AG04450 (cell line): ENCODE results near the gene SAMD9L. TPM values are rescaled to one million over a fixed set of nuclear protein-coding genes. Genes with fewer than 3 reads are reported as not detected.
"Not testable (repeated sequence)": the region's sequence is repeated elsewhere in the genome, so short reads cannot be mapped to it uniquely, and the experiment has no call there.

Experiments used
- CTCF ChIA-PET: fragments of 300-600, 350-600 bp; formaldehyde crosslinking; extraction: SDS; loops from one replicate; lab custom pipeline; 2022; ENCODE audit warnings: antibody characterized with exemption, inconsistent platforms; lab: Charles Lee
- POLR2A ChIA-PET: fragments of 350-600 bp; formaldehyde crosslinking; extraction: SDS; loops from one replicate; lab custom pipeline; 2021; ENCODE audit warnings: antibody characterized with exemption, inconsistent platforms; lab: Yijun Ruan, JAX
- DNase-seq: peaks from one replicate; pipeline ENCODE4 v3.0.0-alpha.2; 2011; ENCODE audit warnings: low read depth, low spot score
- H3K27ac ChIP-seq: one replicate; pipeline ENCODE4 v1.5.1; 2012; ENCODE audit warnings: low read depth, low read length, control low read depth
- H3K27me3 ChIP-seq: one replicate; pipeline ENCODE4 v1.6.0; 2012; ENCODE audit warnings: low read length; ENCODE audit not compliant: control insufficient read depth, insufficient read depth
- H3K4me3 ChIP-seq: 2 replicates; pipeline ENCODE4 v1.5.1; 2011; ENCODE audit warnings: mild to moderate bottlenecking, low read depth, low read length, control low read depth
- H3K9me3 ChIP-seq: 2 replicates; pipeline ENCODE4 v1.5.1; 2012; ENCODE audit warnings: low read length; ENCODE audit not compliant: control insufficient read depth, insufficient read depth
- polyA plus RNA-seq: library from polyadenylated mRNA; depleted of rRNA; stranded (reverse); fragments of >200 nt; gene quantifications from 2 replicates; pipeline ENCODE4 v1.2.3, GENCODE V29; 2011
- TF ChIP-seq, protein P1 (sequence below): IDR thresholded peaks from 2 replicates; pipeline ENCODE4 v1.5.1; 2011; ENCODE audit warnings: low read depth, low read length, control low read depth, inconsistent platforms

Gene SAMD9L
- polyA plus RNA-seq, 1 experiment: 4.3 TPM

- H3K27ac ChIP-seq: no peak overlapping the region
- DNase-seq: no peak
- no peaks in the 10 kb centered on the region for H3K9me3 ChIP-seq
- H3K27me3 ChIP-seq: no peaks in the 10 kb centered on the region
- TF ChIP-seq, protein P1, sequence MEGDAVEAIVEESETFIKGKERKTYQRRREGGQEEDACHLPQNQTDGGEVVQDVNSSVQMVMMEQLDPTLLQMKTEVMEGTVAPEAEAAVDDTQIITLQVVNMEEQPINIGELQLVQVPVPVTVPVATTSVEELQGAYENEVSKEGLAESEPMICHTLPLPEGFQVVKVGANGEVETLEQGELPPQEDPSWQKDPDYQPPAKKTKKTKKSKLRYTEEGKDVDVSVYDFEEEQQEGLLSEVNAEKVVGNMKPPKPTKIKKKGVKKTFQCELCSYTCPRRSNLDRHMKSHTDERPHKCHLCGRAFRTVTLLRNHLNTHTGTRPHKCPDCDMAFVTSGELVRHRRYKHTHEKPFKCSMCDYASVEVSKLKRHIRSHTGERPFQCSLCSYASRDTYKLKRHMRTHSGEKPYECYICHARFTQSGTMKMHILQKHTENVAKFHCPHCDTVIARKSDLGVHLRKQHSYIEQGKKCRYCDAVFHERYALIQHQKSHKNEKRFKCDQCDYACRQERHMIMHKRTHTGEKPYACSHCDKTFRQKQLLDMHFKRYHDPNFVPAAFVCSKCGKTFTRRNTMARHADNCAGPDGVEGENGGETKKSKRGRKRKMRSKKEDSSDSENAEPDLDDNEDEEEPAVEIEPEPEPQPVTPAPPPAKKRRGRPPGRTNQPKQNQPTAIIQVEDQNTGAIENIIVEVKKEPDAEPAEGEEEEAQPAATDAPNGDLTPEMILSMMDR: no peak
- ChIA-PET POLR2A (no interaction called here), CTCF (no interaction called here)
- H3K4me3 ChIP-seq: no peak overlapping the region
These were observed 9.6 kb downstream of the SAMD9L start for GRCh38 chr7:93138576-93138975.

DNA sequence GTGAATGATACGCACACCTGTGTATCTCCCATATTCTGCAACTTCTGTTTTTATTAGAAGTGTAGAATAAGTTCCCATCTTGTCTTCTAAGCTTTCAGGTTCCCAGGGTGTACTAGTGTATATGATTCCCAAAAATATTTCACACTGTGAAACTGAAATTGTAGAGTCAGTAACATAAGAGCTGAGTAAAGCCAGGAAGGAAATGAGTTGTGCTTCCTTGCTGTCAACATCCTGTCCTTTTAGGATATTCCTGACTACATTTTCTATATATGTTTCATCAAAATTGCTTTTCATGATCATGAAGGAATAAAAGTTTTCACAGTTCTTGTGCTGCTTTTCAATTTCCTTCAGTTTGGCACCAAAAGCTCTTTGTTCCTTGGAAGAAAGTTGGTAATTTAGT is 15.2 kb downstream of the SAMD9L start:
- TF ChIP-seq, protein P1: no peak
- H3K27ac ChIP-seq: no peak overlapping the region
- H3K9me3 ChIP-seq: no peaks in the 10 kb centered on the region
- ChIA-PET POLR2A (no interaction called here), CTCF (no interaction called here)
- no peaks in the 10 kb centered on the region for H3K27me3 ChIP-seq
- DNase-seq: no peak
- no peak overlapping the region for H3K4me3 ChIP-seq

DNA sequence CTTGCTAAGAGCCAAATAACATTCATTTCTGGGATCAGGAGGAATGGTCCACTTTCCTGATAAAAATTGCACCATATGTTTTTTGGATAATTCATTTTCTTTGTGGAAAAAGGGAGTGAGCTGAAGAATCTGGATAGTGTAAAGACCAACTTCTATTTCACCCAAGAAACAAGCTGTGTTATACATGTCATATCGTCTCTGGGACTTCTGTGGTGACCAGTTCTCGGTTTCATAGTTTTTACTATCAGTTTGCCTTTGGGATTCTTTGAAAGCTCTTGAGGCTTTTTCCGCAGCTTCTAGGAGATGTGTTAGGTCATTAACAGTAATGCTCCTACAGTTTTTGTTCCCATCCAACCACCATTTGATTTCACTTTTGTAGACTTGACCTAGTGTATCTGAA is 16.0 kb downstream of the SAMD9L start:
- TF ChIP-seq, protein P1: no peak
- POLR2A ChIA-PET: no interaction called here
- CTCF ChIA-PET: no interaction called here

GRCh38 chr7:93126954-93127353 is 21.2 kb downstream of the SAMD9L start:
- H3K27ac ChIP-seq, CTCF ChIA-PET, H3K9me3 ChIP-seq, DNase-seq, H3K27me3 ChIP-seq, H3K4me3 ChIP-seq, POLR2A ChIA-PET: not testable (repeated sequence)

More for the DNA sequence above, 16.0 kb downstream of the SAMD9L start:
- no peak overlapping the region for H3K4me3 ChIP-seq
- no peak overlapping the region for H3K27ac ChIP-seq
- no peak for DNase-seq
- H3K9me3 ChIP-seq: no peaks in the 10 kb centered on the region; the same call in 1 of the 2 replicates
- no peaks in the 10 kb centered on the region for H3K27me3 ChIP-seq

DNA sequence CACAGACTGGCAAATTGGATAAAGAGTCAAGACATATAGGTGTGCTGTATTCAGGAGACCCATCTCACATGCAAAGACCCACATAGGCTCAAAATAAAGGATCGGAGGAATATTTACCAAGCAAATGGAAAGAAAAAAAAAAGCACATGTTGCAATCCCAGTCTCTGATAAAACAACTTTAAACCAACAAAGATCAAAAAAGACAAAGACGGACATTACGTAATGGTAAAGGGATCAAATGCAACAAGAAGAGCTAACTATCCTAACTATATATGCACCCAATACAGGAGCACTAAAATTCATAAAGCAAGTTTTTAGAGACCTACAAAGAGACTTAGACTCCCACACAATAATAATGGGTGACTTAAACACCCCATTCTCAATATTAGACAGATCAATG is 24.7 kb downstream of the SAMD9L start:
- POLR2A ChIA-PET, H3K4me3 ChIP-seq, H3K9me3 ChIP-seq, H3K27ac ChIP-seq, DNase-seq, H3K27me3 ChIP-seq, CTCF ChIA-PET: not testable (repeated sequence)

GRCh38 chr7:93120592-93121549 is 27.3 kb downstream of the SAMD9L start:
- H3K9me3 ChIP-seq: peaks cover 3% of the 10 kb centered on the region; the same call in 1 of the 2 replicates
- H3K27me3 ChIP-seq: no peaks in the 10 kb centered on the region
- TF ChIP-seq, protein P1: no peak
- CTCF ChIA-PET: interaction anchor here (0.6 kb wide), 1 partner anchor 9 kb away, joined by 3 read pairs; no protein-coding TSS in a partner anchor
- H3K27ac ChIP-seq: no peak overlapping the region
- DNase-seq: no peak
- POLR2A ChIA-PET: no interaction called here
- H3K4me3 ChIP-seq: no peak overlapping the region
